ENCODE measurements around the gene DAB1.

Gene DAB1

GRCh38 chr1:57063406-57064125, 360.3 kb downstream of the DAB1 start:
- no peak for DNase-seq

GRCh38 chr1:57061369-57061768, 362.5 kb downstream of the DAB1 start:
- no peak for DNase-seq

- no peak for DNase-seq
These were observed 363.4 kb downstream of the DAB1 start for GRCh38 chr1:57060451-57060850.

- no peak for DNase-seq
These were observed 365.0 kb downstream of the DAB1 start for GRCh38 chr1:57058652-57059501.

GRCh38 chr1:57048856-57049255, 375.0 kb downstream of the DAB1 start:
- DNase-seq, result no peak

- DNase-seq, result no peak
These were observed 377.4 kb downstream of the DAB1 start for GRCh38 chr1:57046462-57046861.

- no peak for DNase-seq
These were observed 382.0 kb downstream of the DAB1 start for GRCh38 chr1:57041901-57042300.

- DNase-seq, result no peak
These were observed 383.0 kb downstream of the DAB1 start for GRCh38 chr1:57040811-57041210.

- no peak for DNase-seq
These were observed 386.9 kb downstream of the DAB1 start for GRCh38 chr1:57036641-57037579.

GRCh38 chr1:57034713-57035112, 389.1 kb downstream of the DAB1 start:
- DNase-seq, result no peak

GRCh38 chr1:57033222-57034001, 390.4 kb downstream of the DAB1 start:
- DNase-seq, result no peak

- DNase-seq, result no peak
These were observed 397.1 kb downstream of the DAB1 start for GRCh38 chr1:57026624-57027354.

GRCh38 chr1:57024855-57025254, 399.0 kb downstream of the DAB1 start:
- no peak for DNase-seq

GRCh38 chr1:57024428-57024827, 399.4 kb downstream of the DAB1 start:
- DNase-seq, result no peak

- no peak for DNase-seq
These were observed 403.6 kb downstream of the DAB1 start for GRCh38 chr1:57020216-57020615.

GRCh38 chr1:57019236-57019839, 404.5 kb downstream of the DAB1 start:
- no peak for DNase-seq

- DNase-seq, result no peak
These were observed 405.7 kb downstream of the DAB1 start for GRCh38 chr1:57018119-57018518.

- DNase-seq, result no peak
These were observed 406.1 kb downstream of the DAB1 start for GRCh38 chr1:57017717-57018116.

GRCh38 chr1:57017200-57017599, 406.7 kb downstream of the DAB1 start:
- no peak for DNase-seq

GRCh38 chr1:57015071-57015470, 408.8 kb downstream of the DAB1 start:
- no peak for DNase-seq

- DNase-seq, result no peak
These were observed 410.3 kb downstream of the DAB1 start for GRCh38 chr1:57013522-57013921.

Data from activated CD4-positive, CD25-positive, alpha-beta regulatory T cell (primary cell).